HPDE6-E6E7 (cell line): Measurements from ENCODE around the gene DNM2.
"Not testable (repeated sequence)": the region's sequence is repeated elsewhere in the genome, so short reads cannot be mapped to it uniquely, and the experiment has no call there.

ENCODE experiments used
- DNase-seq: peaks from one replicate; pipeline ENCODE4 v3.0.0; 2011; ENCODE audit warnings: missing footprints; ENCODE audit errors: extremely low spot score

Gene DNM2

GRCh38 chr19:10866495-10866894 is 148.6 kb downstream of the DNM2 start:
- DNase-seq = no peak

DNA sequence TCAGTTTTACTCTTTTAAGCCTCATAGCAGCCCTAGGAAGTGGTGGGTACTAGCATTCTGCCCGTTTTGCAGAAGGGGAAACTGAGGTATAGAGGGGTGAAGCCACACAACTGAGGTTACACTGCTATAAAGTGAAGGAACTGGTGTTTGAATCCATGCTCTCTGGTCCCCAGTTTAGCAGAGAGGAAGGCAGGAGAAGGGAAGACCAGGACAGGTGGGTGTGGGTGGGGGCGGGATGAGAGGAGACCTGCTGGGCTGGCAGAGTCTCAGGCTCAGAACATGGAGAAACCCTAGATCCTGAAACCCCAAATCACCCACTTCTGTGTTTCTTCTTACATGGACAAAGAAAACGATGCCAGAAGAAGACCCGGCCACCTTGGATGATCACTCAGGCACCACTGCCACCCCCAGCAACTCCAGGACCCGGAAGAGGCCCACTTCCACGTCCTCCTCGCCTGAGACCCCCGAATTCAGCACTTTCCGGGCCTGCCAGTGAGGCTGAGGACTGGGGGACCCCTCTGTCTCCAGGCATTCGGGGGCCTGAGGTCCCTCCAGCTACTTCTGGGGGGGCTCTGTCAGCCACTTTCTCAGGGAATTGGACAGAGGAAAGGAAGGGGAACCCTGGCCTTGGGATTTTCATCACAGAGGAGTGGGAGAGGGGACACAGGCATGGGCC is 151.1 kb downstream of the DNM2 start:
- no peak for DNase-seq

GRCh38 chr19:10869872-10870311 is 152.0 kb downstream of the DNM2 start:
- not testable (repeated sequence) for DNase-seq

DNA sequence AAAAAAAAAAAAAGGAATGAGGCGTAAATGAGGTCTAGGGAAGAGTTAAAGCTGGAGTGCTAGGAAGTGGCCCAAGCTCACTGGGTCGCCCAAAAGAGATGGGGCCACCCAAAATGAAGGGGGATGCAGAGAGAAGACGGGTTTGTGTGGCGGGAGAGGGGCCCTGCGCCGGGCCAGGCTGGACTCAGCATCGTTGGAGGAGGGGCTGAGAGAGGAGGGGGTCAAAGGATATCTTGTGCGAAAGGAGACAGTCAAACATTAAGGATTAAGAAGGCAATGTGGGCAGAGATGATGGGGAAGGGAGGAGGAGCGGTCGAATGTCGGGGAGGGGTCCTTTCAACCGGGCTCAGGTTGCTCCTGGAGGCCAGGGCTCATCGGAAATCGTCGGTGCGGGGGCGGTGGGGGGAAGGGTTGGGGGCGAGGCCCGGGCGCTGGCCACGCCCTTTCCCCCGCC is 152.6 kb downstream of the DNM2 start:
- DNase-seq = no peak

DNA sequence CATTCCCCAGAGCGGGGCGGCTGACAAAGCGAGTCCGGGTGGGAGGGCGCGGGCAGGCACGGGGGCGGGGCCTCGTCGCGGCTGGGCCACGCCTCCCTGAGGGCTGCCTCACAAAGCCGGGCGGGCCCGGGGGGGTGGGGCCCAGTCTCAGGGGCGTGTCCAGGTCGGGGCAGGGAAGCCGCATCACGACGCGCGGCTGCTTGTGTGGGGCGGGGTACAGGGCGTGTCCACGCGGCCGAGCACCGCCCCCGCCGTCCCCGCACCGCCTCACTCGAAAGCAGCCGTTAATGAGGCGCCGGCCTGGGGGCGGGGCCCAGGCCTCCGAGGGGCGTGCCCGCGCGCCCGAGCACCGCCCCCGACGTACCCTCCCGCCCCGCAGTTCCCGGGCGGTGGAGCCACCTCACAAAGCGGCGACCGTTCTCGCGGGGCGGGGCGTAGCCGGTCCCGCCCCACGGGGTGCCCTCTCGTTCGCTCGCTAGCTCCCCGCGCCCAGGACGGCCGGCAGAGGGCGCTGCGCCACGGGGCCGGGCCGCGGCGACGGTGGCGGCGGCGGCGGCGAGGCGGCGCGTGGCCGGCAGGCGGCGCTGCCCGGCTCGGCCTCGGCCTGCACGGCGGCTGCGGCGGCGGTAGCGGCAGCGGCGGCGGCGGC is 153.2 kb downstream of the DNM2 start, which contains the start of gene CARM1:
Gene CARM1, plus strand, starts transcription at position 599 of the 649 bp plus-strand sequence. CDS start 150 bp downstream, outside the sequence.
- peak; percentile 95 for DNase-seq

DNA sequence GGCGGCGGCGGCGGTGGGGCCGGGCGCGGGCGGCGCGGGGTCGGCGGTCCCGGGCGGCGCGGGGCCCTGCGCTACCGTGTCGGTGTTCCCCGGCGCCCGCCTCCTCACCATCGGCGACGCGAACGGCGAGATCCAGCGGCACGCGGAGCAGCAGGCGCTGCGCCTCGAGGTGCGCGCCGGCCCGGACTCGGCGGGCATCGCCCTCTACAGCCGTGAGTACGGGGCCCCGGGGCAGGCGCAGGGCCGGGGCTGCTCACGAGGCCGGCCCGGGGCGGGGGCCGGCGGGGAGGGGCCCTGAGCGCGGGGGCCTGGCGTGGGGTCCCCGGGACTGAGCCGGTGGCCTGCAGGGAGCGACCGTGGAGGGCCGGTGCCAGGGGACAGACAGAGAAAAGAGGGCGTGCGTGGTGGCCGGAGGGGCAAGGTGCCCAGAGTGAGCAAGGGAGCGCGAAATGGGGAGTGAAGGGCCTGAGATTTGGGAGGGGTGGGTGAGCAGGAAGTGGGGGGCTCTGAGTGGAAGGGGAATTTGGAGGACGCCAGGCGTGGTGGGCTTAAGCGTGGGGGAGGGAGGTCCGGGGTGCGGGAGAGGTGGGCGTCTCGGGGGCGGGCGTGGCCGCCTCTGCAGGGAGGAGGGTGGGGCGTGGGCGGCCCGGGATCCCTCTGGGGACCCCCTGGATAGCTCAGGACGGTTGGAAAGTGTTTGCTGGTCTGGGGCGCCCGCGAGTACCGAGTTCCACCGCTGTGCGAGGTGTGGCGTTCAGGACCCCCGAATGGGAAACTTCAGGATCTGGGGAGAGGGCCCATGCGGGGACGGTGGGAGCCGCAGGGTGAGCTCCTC is 154.0 kb downstream of the DNM2 start:
- DNase-seq = no peak

- DNase-seq = no peak
These were observed 154.7 kb downstream of the DNM2 start for GRCh38 chr19:10872546-10873107.

DNA sequence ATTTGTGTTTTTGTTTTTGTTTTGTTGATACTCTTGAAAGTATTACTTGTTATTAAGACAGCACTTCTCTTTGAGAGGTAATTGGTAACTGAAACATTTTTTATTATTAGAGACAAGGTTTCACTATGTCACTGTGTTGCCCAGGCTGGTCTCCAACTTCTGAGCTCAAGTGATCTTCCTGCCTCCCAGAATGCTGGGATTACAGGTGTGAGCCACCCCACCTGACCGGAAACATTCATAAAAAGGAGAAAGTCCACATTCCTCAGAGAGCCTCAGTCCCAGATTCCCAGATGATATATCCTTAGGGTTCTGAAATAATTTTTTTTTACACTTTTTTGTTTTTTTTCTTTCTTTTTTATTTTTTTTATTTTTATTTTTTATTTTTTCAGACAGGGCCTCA is 156.1 kb downstream of the DNM2 start:
- DNase-seq = no peak

DNA sequence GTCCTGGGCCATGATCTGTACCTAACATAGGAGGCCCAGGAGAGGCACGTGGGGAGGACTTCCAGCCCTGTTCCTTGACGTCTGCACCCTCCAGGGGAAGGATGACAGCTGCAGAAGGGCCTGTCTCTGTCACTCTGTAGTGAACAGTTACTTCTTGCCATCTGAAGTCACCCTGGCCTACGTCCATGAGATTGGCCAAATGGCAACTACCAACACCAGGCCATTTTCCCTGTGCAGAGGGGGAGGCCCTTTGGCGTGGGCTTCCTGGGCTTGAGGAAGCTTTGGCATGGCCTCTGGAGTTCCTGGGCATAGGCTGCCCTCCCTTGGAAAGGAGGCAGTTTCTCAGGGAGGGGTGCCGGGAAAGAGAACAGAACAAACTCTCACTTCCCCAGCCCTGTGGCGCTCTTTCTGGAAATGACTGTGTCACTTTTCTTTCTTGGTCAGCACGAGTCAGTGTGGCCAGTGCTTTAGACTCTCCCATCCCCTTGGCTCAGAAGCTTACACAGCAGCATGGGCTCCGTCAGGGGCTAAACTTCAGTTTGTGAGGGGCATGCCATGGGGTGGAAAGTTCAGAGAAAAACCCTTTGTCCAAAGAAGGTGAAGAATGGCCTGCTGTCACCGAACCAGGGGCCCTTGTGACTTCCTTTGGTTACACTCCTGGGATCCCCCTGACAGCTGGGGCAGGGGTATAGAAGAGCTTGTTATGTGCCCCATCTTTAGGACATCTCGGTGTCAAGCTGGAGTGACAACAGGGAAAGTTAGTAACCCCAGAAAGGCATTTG is 158.8 kb downstream of the DNM2 start:
- no peak for DNase-seq

DNA sequence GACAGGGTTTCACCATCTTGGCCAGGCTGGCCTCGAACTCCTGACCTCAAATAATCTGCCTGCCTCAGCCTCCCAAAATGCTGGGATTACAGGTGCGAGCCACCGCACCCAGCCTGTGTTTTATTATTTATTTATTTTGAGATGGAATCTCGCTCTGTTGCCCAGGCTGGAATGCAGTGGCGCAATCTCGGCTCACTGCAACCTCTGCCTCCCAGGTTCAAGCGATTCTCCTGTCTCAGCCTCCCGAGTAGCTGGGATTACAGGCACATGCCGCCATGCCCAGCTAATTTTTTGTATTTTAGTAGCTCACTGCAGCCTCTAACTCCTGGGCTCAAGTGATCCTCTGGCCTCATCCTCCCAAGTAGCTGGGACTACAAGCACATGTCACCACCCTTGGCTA is 159.7 kb downstream of the DNM2 start:
- not testable (repeated sequence) for DNase-seq

DNA sequence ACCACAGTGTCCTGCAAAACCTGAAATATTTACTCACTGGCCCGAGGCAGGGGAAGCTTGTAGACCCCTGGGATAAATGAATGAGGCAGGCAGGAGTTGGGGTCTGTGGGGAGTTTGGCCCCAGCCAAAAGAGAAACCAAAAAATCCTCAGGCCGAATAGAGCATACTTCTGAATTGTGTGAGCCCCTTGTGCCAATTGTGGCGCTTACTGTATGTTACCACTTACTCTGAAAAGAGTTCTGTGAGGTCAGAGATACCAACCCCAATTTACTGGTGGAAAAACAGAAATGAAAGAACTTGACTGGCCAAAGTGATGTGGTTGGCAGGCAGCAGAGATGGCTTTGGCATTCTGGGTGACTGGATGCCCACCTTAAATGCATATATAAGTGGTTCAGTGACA is 160.4 kb downstream of the DNM2 start:
- DNase-seq = no peak
